IPS DF 4.7 (cell line): ENCODE results near the gene METAP1.
"Not testable (repeated sequence)": the region's sequence is repeated elsewhere in the genome, so short reads cannot be mapped to it uniquely, and the experiment has no call there.

Experiments
- DNase-seq: peaks from one replicate; pipeline ENCODE4 v3.0.0-alpha.2; 2013; ENCODE audit warnings: low spot score; ENCODE audit errors: extremely low read depth

METAP1 gene

GRCh38 chr4:99091216-99091575 lies 95.7 kb downstream of the METAP1 start:
- no peak for DNase-seq

- not testable (repeated sequence) for DNase-seq
Measured at GRCh38 chr4:99091841-99092240, 96.3 kb downstream of the METAP1 start.

GRCh38 chr4:99099311-99099710 lies 103.8 kb downstream of the METAP1 start:
- DNase-seq, result no peak

GRCh38 chr4:99099814-99100213 lies 104.3 kb downstream of the METAP1 start:
- DNase-seq, result not testable (repeated sequence)

- DNase-seq, result no peak
Measured at GRCh38 chr4:99100876-99101275, 105.4 kb downstream of the METAP1 start.

GRCh38 chr4:99102634-99103033 lies 107.1 kb downstream of the METAP1 start:
- DNase-seq, result no peak

GRCh38 chr4:99103166-99103565 lies 107.6 kb downstream of the METAP1 start:
- no peak for DNase-seq

GRCh38 chr4:99104153-99104552 lies 108.6 kb downstream of the METAP1 start:
- DNase-seq, result no peak

GRCh38 chr4:99109286-99109685 lies 113.8 kb downstream of the METAP1 start:
- not testable (repeated sequence) for DNase-seq
